ENCODE results near the gene TNS3.

DNA sequence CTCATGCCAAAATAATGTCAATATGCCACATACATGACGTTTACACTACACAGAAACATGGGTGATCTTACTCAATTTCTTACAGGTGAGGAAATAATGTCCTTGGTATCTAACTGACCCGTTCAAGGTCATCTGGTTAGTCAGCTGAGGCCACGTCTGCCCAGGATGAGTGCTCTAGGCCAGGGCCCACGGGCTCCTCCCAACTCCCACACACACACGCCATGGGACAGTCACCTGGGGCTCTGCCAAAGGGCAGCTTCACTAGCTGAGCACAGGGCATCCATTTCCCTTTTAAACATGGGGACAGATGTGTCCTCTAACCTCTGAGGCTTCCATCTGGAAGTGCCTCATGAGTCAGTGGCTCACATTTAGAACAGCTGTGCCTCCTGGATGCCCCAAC, 123.9 kb downstream of the TNS3 start:
- TF ChIP-seq MAFF (IDR thresholded peaks at IDR 0.05; ENCODE audit: low read length) (no peak), ZNF740 (CRISPR knock-in tag; IDR thresholded peaks at IDR 0.05) (no peak), ZNF740 (tag; IDR thresholded peaks at IDR 0.05) (no peak), RAD21 (CRISPR knock-in tag; conservative IDR thresholded peaks at IDR 0.05 in 1 of 2, IDR thresholded peaks at IDR 0.05 in 1 of 2) (no peak), JUN (IDR thresholded peaks at IDR 0.05; ENCODE audit: borderline replicate concordance, low read depth, low read length) (no peak), JUN (CRISPR knock-in tag; IDR thresholded peaks at IDR 0.05; ENCODE audit: borderline replicate concordance) (no peak)
